Astrocyte (in vitro differentiated cells and primary cell): Measurements from ENCODE around the gene EPC2. TPM values are rescaled to one million over a fixed set of nuclear protein-coding genes. Genes with fewer than 3 reads are reported as not detected.

Experiments used
- DNase-seq: peaks from one replicate; pipeline ENCODE4 v3.0.0-alpha.2; 2010; ENCODE audit warnings: low read depth
- FAIRE-seq: peaks from 2 replicates; lab custom pipeline; 2011; peaks lifted over from hg19 to GRCh38; lab: Jason Lieb, UNC
- H2AFZ ChIP-seq: 2 replicates; pipeline ENCODE4 v1.6.0; 2012; ENCODE audit warnings: low read depth, low read length, inconsistent platforms
- H3K27ac ChIP-seq: 2 replicates; pipeline ENCODE4 v1.5.1; 2011; ENCODE audit warnings: low read depth, low read length, inconsistent platforms
- H3K27me3 ChIP-seq: 2 replicates; pipeline ENCODE4 v1.6.0; 2011; ENCODE audit warnings: low read length, inconsistent platforms; ENCODE audit not compliant: insufficient read depth
- H3K36me3 ChIP-seq: 2 replicates; pipeline ENCODE4 v1.5.1; 2011; ENCODE audit warnings: low read length, inconsistent platforms; ENCODE audit not compliant: insufficient read depth
- H3K4me1 ChIP-seq: 2 replicates; pipeline ENCODE4 v1.5.1; 2011; ENCODE audit warnings: low read length, inconsistent platforms; ENCODE audit not compliant: insufficient read depth
- H3K4me2 ChIP-seq: 2 replicates; pipeline ENCODE4 v1.6.0; 2012; ENCODE audit warnings: low read length, inconsistent platforms
- H3K4me3 ChIP-seq: 2 replicates; pipeline ENCODE4 v1.5.1; 2011; ENCODE audit warnings: low read depth, mild to moderate bottlenecking, low read length, inconsistent platforms; ENCODE audit not compliant: insufficient read depth
- H3K79me2 ChIP-seq: 2 replicates; pipeline ENCODE4 v1.6.0; 2012; ENCODE audit warnings: mild to moderate bottlenecking, low read length, inconsistent platforms; ENCODE audit not compliant: insufficient read depth
- H3K9ac ChIP-seq: 2 replicates; pipeline ENCODE4 v1.6.0; 2012; ENCODE audit warnings: mild to moderate bottlenecking, low read length, inconsistent platforms
- H3K9me3 ChIP-seq: 2 replicates; pipeline ENCODE4 v1.5.1; 2012; ENCODE audit warnings: low read depth, mild to moderate bottlenecking, low read length, inconsistent platforms; ENCODE audit not compliant: insufficient read depth
- H4K20me1 ChIP-seq: 2 replicates; pipeline ENCODE4 v1.6.0; 2012; ENCODE audit warnings: low read length, inconsistent platforms; ENCODE audit not compliant: insufficient read depth
- H3K27ac Mint-ChIP-seq: one replicate; pipeline ENCODE4 v1.8.0; 2021; ENCODE audit warnings: mild to moderate bottlenecking, mixed read lengths; ENCODE audit not compliant: unreplicated experiment
- H3K27me3 Mint-ChIP-seq: one replicate; pipeline ENCODE4 v1.8.0; 2021; ENCODE audit warnings: low read depth, mixed read lengths; ENCODE audit not compliant: unreplicated experiment
- H3K36me3 Mint-ChIP-seq: one replicate; pipeline ENCODE4 v1.8.0; 2021; ENCODE audit warnings: low read depth, mixed read lengths; ENCODE audit not compliant: unreplicated experiment
- H3K4me1 Mint-ChIP-seq: one replicate; pipeline ENCODE4 v1.8.0; 2021; ENCODE audit warnings: low read depth, mixed read lengths; ENCODE audit not compliant: unreplicated experiment
- H3K4me3 Mint-ChIP-seq: one replicate; pipeline ENCODE4 v1.8.0; 2021; ENCODE audit warnings: mild to moderate bottlenecking, moderate library complexity, mixed read lengths; ENCODE audit not compliant: unreplicated experiment
- H3K9me3 Mint-ChIP-seq: one replicate; pipeline ENCODE4 v1.8.0; 2021; ENCODE audit warnings: mild to moderate bottlenecking, mixed read lengths; ENCODE audit not compliant: unreplicated experiment
- CTCF ChIP-seq: IDR thresholded peaks from 2 replicates; pipeline ENCODE4 v1.5.1; 2011; ENCODE audit warnings: low read depth, mild to moderate bottlenecking, inconsistent platforms, low read length, moderate library complexity; ENCODE audit not compliant: insufficient read depth
- EZH2 ChIP-seq: IDR thresholded peaks from 2 replicates; pipeline ENCODE4 v1.6.1; 2012; ENCODE audit warnings: mild to moderate bottlenecking, low read length, inconsistent platforms; ENCODE audit not compliant: insufficient read depth
- total RNA-seq: library from RNA; stranded (reverse); gene quantifications from 2 replicates; pipeline ENCODE4 v1.2.1, GENCODE V29; 2021

Gene EPC2
- total RNA-seq, 1 donor from 2014 or later = 24.8 TPM

- Mint-ChIP-seq H3K27ac (no peak overlapping the region), H3K4me1 (no peaks in the 10 kb centered on the region), H3K4me3 (no peak overlapping the region), H3K27me3 (no peaks in the 10 kb centered on the region), H3K9me3 (peaks cover 9% of the 10 kb centered on the region), H3K36me3 (no peaks in the 10 kb centered on the region)
- Histone ChIP-seq H2AFZ (no peak overlapping the region), H3K27ac (no peak overlapping the region), H3K4me1 (no peaks in the 10 kb centered on the region), H3K4me2 (no peak overlapping the region), H4K20me1 (no peaks in the 10 kb centered on the region), H3K9ac (no peak overlapping the region), H3K79me2 (no peaks in the 10 kb centered on the region), H3K27me3 (no peaks in the 10 kb centered on the region), H3K36me3 (no peaks in the 10 kb centered on the region), H3K9me3 (peaks cover 2% of the 10 kb centered on the region), H3K4me3 (no peak overlapping the region)
- DNase-seq (no peak), FAIRE-seq (no peak)
- TF ChIP-seq EZH2 = no peak
- TF ChIP-seq CTCF = no peak
Observed at GRCh38 chr2:148604927-148605326, 39.6 kb upstream of the EPC2 start.

DNA sequence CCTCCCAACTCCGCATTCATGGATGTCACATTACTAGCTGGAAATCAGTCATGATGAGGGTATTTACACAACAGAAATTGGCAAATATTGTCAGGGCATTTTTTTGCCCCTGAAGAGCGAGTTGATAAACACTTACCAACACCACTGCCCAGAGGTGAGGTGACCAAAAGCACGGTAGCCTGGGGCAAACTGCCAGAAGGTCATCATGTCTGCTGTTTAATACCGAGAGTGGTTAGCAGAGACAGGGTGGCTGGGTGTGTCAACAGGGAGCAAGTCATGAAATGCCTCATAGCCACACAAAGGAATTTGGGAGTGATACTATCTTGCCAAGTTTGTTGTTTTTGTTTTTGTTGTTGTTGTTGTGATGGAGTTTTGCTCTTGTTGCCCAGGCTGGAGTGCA lies 37.0 kb upstream of the EPC2 start:
- no peak overlapping the region for H2AFZ ChIP-seq
- no peaks in the 10 kb centered on the region for H3K4me1 ChIP-seq
- no peaks in the 10 kb centered on the region for H3K36me3 ChIP-seq
- no peak overlapping the region for H3K4me3 ChIP-seq
- no peaks in the 10 kb centered on the region for H3K27me3 ChIP-seq
- TF ChIP-seq CTCF (no peak), EZH2 (no peak)
- Mint-ChIP-seq H3K27me3 (no peaks in the 10 kb centered on the region), H3K36me3 (no peaks in the 10 kb centered on the region), H3K9me3 (peaks cover 2% of the 10 kb centered on the region), H3K4me3 (no peak overlapping the region), H3K4me1 (no peaks in the 10 kb centered on the region), H3K27ac (no peak overlapping the region)
- FAIRE-seq (no peak), DNase-seq (no peak)
- H4K20me1 ChIP-seq = no peaks in the 10 kb centered on the region
- H3K4me2 ChIP-seq = no peak overlapping the region
- no peak overlapping the region for H3K9ac ChIP-seq
- H3K27ac ChIP-seq = no peak overlapping the region
- H3K79me2 ChIP-seq = no peaks in the 10 kb centered on the region
- H3K9me3 ChIP-seq = peaks cover 2% of the 10 kb centered on the region

DNA sequence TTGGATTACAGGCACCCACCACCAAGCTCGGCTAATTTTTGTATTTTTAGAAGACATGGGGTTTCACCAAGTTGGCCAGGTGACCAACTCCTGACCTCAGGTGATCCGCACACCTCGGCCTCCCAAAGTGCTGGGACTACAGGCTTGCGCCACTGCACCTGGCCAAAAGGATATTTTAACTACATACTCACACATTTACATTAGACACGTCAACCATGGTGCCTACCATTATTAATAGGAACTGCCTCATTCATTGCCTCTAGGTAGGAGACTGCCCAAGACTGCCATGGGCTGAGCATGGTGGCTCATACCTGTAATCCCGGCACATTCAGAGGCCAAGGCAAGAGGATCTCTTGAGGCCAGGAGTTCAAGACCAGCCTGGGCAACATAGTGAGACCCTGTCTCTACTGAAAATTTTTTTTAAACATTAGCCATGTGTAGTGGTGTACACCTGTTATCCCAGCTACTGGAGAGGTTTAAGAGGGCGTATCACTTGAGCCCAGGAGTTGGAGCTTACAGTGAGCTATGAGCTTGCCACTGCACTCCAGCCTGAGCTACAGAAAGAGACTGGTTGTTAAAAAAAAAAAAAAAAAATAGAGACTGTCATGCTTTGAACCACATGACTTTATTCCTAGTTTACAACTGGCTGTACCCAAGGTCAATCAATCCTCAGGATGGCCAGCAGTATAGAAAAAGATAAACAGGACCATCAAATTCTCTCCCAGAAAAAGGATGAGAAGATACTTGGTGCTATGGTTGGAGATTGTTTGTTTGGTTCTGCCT lies 31.1 kb upstream of the EPC2 start:
- H4K20me1 ChIP-seq = no peaks in the 10 kb centered on the region
- no peaks in the 10 kb centered on the region for H3K9me3 Mint-ChIP-seq
- TF ChIP-seq EZH2 (no peak), CTCF (no peak)
- H3K27ac Mint-ChIP-seq = peak overlapping the region; percentile 88
- H3K27me3 ChIP-seq = no peaks in the 10 kb centered on the region
- peak overlapping the region; percentile 64 for H3K4me2 ChIP-seq
- FAIRE-seq (no peak), DNase-seq (no peak)
- H3K9ac ChIP-seq = no peak overlapping the region
- peaks cover 9% of the 10 kb centered on the region for H3K4me1 ChIP-seq
- no peak overlapping the region for H3K4me3 ChIP-seq
- H3K36me3 ChIP-seq = no peaks in the 10 kb centered on the region
- no peaks in the 10 kb centered on the region for H3K36me3 Mint-ChIP-seq
- no peaks in the 10 kb centered on the region for H3K27me3 Mint-ChIP-seq
- H3K27ac ChIP-seq = no peak overlapping the region
- H2AFZ ChIP-seq = no peak overlapping the region
- no peak overlapping the region for H3K4me3 Mint-ChIP-seq
- no peaks in the 10 kb centered on the region for H3K9me3 ChIP-seq
- H3K4me1 Mint-ChIP-seq = peaks cover 22% of the 10 kb centered on the region
- H3K79me2 ChIP-seq = no peaks in the 10 kb centered on the region
